ENCODE measurements around the gene GNG13.
"Not testable (repeated sequence)": the region's sequence is repeated elsewhere in the genome, so short reads cannot be mapped to it uniquely, and the experiment has no call there.

Gene GNG13

DNA sequence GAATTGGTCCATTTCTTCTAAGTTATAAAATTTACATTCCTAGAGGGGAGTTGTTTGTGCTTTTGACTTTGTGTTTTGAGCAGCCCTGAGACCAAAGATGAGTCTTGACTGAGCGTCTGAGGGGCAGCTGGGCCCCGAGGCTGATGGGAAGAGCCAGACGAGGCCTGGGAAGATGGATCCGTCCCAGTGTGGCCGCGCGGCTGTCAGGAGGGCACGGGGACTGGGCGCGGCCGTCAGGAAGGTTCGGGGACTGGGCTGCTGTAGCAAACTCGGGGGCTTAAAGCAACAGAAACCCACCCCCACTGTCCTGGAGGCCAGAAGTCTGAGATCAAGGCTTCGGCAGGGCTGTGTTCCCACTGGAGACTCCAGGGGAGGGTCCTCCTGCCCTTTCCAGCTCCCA lies 38.2 kb upstream of the GNG13 start:
- FAIRE-seq (no peak), DNase-seq (ENCODE audit: insufficient read length, low spot score) (no peak)
- TF ChIP-seq, protein P1, sequence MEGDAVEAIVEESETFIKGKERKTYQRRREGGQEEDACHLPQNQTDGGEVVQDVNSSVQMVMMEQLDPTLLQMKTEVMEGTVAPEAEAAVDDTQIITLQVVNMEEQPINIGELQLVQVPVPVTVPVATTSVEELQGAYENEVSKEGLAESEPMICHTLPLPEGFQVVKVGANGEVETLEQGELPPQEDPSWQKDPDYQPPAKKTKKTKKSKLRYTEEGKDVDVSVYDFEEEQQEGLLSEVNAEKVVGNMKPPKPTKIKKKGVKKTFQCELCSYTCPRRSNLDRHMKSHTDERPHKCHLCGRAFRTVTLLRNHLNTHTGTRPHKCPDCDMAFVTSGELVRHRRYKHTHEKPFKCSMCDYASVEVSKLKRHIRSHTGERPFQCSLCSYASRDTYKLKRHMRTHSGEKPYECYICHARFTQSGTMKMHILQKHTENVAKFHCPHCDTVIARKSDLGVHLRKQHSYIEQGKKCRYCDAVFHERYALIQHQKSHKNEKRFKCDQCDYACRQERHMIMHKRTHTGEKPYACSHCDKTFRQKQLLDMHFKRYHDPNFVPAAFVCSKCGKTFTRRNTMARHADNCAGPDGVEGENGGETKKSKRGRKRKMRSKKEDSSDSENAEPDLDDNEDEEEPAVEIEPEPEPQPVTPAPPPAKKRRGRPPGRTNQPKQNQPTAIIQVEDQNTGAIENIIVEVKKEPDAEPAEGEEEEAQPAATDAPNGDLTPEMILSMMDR (IDR thresholded peaks at IDR 0.05; ENCODE audit: insufficient read depth, missing control alignments) = no peak

DNA sequence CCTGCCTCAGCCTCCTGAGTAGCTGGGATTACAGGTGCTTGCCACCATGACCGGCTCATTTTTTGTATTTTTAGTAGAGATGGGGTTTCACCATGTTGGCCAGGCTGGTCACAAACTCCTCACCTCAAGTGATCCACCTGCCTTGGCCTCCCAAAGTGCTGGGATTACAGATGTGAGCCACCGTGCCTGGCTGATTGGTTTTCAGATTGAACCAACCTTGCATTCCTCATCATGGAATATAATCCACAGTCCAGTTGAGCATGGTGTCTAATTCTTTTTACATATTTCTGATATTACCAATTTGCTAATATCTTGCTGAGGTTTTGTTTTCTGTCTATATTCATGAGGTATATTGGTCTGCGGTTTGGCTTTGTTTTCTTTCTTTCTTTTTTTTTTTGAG lies 36.3 kb upstream of the GNG13 start:
- not testable (repeated sequence) for DNase-seq (ENCODE audit: insufficient read length, low spot score); FAIRE-seq

DNA sequence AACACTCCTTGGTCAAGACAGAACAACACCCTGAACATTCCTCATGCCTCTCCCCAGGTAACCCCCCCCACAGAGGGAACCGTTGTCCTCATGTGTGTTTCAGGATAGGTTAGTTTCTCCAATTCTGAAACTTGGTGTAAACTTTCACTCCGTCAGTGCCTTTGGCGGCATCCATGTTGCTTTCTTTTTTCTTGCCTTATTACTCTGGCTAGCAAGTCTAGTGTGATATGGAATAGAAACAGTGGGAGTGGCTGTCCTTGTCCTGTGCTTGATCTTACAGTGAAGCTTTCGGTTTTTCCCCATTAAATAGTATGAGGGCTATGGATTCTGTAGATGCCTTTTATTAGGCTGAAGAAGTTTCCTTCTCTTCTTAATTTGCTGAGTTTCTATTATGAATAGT lies 35.7 kb upstream of the GNG13 start:
- no peak for DNase-seq (ENCODE audit: insufficient read length, low spot score)
- no peak for FAIRE-seq
- TF ChIP-seq, protein P1 (IDR thresholded peaks at IDR 0.05; ENCODE audit: insufficient read depth, missing control alignments) = no peak

DNA sequence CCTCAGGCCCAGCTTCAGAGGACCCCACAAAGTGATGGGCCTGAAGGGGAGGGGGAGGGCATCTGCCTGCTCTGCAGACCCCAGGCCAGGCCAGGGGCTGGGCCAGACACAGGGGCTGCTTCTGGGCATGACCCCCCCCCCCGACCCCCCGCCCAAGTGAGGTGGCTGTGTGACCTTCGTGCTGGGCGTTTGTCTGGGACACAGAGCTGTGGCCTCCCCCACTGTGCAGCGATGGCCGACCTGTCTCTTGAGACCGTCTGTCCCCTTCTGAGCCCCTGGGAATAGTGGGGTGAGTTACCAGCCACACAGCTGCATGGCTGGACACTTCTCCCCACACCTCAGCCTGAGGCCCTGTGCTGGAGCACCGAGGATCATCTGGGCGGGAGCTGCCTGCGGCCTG lies 34.8 kb upstream of the GNG13 start:
- TF ChIP-seq, protein P1 (IDR thresholded peaks at IDR 0.05; ENCODE audit: insufficient read depth, missing control alignments) = no peak
- no peak for DNase-seq (ENCODE audit: insufficient read length, low spot score)
- FAIRE-seq = no peak

DNA sequence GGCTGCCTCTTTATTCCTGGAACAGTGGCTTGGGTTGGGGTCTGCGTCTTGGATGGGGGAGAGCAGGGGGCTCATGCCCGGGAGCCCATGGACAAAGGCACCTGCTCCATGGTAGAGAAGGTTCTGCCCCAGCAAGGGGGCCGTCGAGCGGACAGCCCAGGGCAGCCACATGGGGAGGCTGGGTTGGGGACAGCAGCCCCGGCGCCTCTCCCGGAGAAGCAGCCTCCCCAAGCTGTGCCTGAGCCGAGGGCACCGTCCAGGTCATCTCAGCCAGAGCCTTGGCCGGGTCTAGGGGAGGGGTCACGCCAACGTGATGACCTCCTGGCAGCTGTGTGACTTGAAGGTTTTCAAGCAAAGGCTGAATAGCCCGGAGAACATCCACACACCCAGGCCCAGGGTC lies 32.9 kb upstream of the GNG13 start:
- TF ChIP-seq, protein P1 (IDR thresholded peaks at IDR 0.05; ENCODE audit: insufficient read depth, missing control alignments) = no peak
- DNase-seq (ENCODE audit: insufficient read length, low spot score) (no peak), FAIRE-seq (no peak)

DNA sequence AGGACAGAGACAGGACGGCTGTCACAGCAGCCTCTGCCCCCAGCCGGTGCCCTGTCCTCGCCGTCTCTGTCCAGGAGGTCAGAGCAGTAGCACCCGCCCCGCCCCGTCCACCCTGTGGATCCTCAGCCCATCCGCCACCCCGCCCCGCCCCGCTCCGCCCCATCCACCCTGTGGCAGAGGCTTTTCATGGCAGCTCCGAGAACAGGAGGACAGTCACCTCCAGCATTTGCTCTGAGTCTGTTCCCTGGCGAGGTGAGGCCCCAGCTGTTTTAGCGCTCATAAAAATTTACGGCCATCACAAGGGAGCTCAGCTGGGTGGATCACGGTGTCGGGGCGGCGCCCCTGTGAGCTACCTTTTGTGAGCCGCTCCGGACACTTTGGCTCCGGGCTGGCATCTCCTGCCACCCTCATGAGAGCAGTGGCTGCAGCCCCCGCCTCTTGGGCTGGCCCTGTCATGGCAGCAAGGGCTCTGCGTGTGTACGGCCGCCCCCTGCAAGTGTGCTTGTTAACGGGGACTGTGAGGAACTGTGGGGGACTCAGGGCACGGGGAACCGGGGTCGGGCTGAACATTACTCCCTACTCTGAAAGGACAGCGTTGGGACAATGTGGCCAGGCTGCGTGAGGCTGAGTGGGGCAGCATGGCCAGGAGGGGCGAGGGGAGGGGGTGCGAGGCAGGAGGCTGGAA lies 32.3 kb upstream of the GNG13 start:
- DNase-seq (ENCODE audit: insufficient read length, low spot score) = no peak
- FAIRE-seq = no peak
- TF ChIP-seq, protein P1 (IDR thresholded peaks at IDR 0.05; ENCODE audit: insufficient read depth, missing control alignments) = no peak

DNA sequence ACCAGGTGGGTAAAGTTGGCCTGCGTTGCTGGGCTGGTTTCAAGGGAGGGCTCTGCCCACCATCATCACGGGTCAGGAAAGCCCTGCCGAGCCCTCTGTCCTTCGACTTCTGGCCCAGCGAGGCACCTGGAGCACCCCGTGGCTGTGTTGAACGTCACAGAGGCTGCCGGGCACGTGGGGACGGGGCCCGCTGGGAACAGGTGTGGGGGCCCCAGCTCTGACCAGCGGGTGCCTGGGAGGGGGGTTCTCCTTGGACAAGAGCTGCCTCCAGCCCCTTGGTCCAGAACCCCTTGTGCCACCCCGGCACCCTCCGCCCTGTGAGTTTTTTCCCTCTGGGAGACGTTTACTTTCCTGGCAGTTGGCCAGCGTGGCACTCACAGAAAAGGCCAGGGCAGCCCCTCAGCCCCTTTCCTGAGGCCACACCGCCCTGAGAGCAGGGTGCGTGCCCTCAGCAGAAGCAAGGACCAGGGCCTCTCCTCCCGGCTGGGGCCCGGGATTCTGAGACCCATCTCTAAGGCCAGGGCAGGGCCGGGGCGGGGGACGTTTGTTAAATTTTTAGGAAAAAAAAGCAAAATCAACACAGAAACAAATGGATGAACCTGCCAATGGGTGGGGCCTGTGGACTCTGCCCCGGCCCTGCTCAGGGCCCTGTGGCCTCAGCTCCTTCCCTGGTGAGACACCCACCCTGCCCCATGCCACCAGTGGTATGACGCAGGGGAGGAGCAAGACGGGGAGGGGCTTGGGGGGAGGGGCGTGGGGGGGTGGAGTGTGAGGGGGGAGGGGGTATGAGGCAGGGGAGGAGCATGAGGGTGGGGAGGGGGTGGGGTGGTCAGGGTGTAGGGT lies 31.3 kb upstream of the GNG13 start:
- DNase-seq (ENCODE audit: insufficient read length, low spot score) (no peak), FAIRE-seq (no peak)
- TF ChIP-seq, protein P1 (IDR thresholded peaks at IDR 0.05; ENCODE audit: insufficient read depth, missing control alignments) = no peak

Data from D721Med (cell line).